DMS114 treated with DMSO at 0.1 percent for 48 hours (cell line): ENCODE measurements around the gene ATG13.
"Not testable (repeated sequence)": the region's sequence is repeated elsewhere in the genome, so short reads cannot be mapped to it uniquely, and the experiment has no call there.

Source experiments
- DNase-seq: peaks from one replicate; lab custom pipeline; 2025; ENCODE audit not compliant: unreplicated experiment; lab: John Stamatoyannopoulos, UW

ATG13 gene

DNA sequence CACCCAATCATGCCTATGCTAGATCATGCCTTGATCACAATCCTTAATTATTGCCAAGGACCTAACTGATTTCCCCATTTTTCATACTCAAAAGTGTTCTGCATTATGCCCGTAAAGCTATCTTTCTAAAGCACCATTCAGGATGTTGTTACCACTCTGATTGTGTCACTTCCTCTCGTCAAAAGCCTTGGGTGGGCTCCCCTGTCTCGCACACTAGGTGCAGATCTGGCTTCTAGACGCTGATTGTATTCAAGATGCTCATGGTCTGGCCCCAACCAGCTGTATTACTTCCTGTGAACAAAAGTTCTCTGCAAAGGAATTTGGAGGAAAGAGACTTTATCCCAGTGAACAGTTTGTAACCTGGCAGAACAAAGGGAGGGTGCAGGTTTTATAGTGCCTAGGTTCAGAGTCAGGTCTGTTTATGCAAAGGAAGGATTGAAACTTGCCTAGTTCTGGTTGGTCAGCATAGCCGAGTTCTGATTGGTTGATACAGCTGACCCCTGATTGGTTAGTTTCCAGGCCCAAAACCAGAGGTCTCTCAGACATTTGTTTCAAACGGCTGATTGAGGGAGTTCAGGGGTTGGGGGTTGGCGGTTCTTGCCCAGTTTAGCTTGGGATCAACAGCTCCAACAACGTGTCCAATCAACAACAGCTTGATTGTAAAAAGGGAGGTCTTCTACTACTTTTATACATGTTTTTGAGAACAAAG is 25.4 kb downstream of the ATG13 start:
- no peak for DNase-seq

DNA sequence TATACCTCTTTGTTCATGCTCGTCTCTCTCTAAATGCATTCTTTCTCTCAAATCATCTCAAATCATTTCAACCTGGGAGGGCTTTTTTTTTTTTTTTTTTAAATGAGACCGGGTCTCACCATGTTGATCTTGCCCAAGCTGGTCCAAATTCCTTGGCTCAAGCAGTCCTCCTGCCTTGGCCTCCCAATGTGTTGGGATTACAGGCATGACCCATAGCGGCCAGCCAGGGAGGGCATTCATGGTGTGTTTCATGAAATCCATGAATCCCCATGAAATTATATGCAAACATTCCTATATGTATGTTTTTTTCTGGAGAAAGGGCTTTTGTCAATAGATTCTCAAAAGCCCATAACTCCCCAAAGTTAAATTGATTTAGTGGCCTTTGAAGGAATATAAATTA is 26.2 kb downstream of the ATG13 start:
- DNase-seq = no peak

DNA sequence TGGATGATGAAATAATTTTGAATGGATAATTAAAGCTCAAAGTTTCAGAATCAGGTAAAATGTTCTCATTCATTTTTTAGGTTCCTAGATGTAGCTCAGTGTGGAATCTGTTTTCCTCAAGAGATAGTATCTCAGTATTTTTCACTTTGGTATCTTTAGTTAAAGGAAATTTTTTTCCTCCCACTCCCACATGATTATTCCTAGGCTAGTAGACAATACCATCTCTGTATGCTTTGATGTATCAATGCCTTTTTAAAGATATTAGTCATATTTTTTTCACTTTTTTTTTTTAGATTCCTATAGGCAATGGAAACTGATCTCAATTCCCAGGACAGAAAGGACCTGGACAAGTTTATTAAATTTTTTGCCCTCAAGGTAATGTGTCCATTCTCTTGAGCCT is 26.6 kb downstream of the ATG13 start:
- DNase-seq = no peak

DNA sequence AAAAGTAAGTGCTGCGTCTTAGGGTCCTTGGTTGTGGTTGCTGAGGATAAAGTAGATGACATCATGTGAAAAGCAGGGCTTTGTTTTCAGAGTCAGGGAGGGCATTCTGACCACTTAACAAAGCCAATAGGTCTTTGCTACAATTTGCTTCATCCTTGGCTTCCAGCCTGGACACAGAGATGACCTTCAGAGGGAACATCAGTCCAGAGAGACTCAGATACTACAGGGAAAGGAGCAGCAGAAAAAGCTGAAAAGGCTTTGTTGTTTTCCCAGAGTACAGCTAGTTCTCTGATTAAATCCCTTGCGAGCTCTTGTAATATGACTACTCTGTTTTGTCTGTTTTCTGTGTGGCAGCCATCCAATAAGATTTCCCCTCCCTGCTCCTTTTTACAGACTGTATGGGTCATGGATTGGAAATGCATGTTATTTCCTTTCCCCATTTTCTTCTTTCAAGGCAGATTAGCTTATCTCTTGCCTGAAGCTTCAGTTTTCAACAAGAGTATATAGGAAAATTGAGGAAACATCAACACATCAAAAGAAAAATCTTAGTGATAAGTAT is 31.9 kb downstream of the ATG13 start:
- DNase-seq = no peak

DNA sequence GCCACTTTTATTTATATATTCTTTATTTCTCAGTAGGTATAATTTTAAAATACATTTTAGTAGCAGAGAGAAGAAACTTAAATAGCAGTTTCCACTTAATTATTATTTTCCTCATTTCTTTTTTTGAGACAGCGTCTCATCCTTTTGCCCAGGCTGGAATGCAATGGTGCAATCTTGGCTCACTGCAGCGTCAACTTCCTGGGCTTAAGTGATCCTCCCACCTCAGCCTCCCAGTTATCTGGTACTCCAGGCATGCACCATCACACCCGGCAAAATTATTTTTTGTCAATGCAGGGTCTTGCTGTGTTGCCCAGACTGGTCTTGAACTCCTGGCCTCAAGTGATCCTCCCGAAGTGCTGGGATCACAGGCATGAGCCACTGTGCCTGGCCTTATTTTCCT is 38.3 kb downstream of the ATG13 start:
- no peak for DNase-seq

DNA sequence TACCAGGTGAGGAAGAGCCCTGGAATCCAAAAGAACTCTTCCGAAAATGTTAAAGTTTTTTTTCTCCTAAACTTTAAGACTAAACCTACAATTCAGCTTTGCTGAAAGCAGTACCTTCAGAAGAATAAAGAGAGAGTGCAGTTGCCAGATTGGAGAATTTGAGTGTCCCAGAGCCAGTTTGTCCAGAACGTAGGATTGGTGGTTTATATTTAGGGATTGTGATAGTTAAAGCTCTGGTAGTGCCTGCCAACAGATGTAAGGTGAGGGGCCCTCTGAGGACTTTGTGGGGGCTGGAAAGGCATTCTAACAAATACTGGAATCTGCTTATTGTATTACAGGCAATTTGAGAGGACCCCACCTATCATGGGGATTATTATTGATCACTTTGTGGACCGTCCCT is 39.8 kb downstream of the ATG13 start:
- DNase-seq = no peak

DNA sequence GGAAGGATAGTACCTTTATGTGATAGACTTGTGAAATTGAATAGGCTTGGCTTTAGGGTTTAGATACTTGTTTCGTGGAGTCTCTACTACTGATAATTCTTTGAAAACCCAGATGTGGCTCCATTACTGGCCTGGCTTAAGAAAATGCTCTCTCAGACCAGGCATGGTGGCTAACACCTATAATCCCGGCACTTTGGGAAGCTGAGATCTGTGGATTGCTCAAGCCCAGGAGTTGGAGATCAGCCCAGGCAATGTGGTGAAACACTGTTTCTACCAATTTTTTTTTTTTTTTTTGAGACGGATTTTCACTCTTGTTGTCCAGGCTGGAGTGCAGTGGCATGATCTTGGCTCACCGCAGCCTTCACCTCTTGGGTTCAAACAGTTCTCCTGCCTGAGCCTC is 40.9 kb downstream of the ATG13 start:
- no peak for DNase-seq

DNA sequence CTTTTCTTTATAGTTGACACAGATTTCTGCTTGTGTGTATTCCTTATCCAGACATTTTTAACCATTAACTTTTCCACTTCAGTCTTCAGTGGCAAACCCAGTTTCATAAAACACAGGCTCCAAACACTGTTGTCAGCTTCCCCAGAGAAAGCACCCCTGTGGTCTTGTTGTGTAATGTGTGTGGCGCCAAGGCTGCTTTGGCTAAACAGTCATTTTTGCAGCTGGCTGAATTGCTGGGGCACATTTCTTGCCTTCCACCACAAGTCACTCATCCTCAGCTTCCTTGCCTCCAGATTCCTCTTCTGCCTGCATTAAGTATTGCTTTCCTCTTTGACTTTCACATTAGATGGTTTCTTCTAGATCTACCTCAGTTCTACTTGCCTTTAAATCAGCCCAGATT is 42.6 kb downstream of the ATG13 start:
- no peak for DNase-seq

DNA sequence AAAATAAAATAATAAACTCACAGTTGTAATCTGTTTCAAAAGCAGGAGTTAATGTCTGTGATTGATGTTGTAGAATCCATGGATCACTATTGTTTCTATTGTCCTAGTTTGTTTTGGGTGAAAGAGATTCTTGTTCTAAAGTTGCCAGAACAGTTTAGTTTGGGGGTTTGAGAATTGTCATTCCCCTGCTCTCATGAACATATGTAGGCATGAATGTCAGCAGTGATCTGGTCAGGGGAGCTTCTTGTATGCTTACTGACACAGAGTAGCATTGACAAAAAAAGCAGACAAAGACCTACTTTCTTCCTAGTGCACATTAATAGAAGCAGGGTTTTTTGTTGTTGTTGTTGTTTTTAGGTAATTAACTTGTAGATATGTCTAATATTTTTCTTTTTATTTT is 44.5 kb downstream of the ATG13 start:
- DNase-seq = no peak

DNA sequence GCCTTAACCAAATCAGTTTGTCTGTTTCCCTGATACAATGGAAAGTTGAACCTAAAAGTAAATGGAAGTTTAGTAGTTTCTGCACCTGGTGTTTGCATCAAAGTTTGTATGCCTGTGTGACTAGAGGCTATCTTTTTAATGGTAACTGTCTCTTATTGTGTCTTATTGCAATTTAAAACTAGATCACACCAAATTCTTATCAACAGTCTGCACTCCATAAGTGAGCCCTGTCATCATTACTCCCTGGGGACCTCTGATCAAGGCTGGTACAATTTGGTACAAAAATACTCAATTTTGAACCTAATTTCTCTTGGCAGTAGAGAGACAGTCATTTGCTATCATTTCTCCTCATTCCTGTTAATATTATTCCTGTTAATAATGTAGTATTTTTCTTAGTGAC is 45.0 kb downstream of the ATG13 start:
- no peak for DNase-seq

DNA sequence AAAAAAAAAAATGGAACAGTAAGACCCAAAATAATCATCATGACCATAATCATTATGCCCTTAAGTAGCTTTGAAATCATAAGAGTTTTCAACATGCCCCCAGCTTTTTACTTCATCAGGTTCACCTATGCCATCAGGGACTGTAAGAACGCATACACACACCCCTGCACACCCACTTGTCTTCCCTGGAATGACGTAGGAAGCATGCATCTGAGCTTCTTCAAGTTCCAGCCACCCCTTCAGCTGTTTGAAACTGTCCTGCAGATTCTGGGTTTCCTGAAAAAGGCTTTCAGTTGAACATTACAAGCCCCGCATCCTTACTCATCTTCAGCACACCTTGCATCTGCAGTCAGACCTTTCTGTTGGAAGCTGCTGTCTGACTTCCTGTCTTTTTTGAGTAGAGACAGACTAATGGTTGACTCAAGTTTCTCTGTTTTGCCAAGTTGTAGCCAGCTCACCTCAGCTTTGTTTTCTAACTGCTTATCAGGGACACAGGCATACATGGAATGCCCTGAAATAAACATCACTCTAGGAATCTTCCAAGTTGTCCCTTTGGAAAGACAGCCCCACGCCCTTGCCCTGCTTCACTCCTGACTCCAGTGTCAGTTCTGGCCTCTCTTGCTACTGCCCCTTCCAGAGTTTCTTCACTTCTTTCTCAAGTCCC is 46.1 kb downstream of the ATG13 start:
- no peak for DNase-seq

DNA sequence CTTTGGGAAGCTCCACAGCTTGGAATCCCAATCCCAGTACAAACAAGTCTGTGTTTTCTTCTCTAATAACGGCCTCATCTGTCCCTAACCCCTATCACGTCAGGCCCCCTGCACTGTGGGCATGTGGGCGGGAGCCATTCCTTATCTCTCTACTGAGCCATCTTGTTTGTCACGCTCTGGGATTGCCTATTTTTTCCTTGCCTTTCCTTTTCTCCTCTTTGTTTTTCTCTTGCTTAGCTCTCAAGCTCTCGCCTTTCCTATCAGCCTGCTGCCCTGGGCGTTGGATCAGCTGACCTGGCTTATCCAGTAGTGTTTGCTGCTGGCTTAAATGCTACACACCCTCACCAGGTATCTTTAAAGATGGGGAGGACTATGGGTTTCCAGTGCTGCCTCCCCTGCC is 47.3 kb downstream of the ATG13 start:
- DNase-seq = no peak

DNA sequence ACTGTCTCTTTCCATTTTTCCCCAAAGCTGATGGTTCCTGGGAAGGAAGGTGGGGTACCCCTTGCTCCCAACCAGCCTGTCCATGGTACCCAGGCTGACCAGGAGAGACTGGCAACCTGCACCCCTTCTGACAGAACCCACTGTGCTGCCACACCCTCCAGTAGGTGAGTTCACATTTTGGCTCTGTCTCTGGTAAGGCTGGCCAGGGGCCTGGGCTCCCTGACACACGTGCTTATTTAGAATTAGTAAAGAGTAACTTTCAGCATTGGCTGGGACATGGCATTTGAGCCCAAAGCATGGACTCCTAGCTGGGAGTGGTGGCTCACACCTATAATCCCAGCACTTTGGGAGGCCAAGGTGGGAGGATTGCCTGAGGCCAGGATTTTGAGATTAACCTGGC is 48.0 kb downstream of the ATG13 start:
- no peak for DNase-seq

DNA sequence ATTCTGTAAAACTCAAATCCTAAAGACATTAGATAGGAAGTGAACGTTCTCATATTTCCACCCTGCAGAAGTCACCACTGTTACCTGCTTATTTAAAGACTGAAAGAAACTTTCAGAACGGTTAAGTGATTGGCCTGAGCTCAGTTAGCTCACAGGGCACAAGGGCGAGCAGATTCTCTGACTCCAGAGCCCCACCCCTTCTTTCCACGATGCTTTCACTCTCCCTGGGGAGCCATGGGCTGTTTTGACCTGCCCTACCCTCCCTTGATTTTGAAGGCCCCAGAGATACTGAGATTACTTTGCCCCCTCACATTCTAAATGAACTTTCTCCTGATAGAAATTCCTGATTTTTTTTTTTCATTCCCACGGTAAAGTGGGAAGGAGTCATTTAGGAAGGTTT is 49.2 kb downstream of the ATG13 start:
- DNase-seq = no peak

DNA sequence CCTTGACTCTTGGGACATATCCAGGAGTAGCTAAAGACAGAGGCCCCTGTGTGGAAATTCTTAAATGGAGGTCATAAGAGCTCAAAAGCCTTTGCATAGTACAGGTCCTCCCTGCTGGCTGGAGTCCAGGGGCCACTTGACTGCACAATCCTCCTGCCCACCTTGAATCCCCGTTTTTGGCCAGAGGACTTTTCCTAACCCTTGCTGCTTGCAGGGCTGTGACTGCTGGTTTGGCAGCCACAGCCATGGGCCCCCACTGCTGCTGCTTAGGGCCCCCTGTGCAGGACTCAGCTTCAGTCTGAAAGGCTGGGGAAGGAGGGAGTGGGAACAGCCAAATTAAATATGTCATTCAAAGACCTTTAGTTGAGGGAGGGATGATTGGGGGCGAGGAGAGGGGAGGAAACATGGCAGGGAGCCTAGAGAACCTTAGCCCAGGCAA is 49.7 kb downstream of the ATG13 start:
- DNase-seq = no peak

DNA sequence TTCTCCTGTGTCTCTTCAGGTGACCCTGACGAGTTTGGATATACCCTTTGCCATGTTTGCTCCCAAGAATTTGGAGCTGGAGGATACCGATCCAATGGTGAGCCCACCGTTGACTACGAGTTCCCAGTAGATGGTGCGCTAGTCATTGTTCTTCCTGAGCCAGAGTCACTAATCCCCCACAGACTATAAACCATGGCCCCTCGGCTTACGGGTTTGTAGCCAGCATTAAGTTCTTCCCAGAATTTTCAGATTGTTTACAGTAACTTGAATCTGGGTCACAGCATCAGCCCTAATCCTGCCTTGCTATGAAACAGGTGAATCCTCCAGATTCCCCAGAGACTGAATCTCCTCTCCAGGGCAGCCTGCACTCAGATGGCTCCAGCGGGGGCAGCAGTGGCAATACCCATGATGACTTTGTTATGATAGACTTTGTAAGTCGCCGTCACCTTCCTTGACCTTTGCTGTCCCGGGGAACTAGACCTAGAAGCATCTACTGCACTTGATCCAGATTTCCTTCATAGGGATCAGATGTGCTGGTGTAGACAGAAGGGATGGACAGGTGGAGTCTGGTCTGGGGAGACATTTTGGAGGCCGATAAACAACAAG is 51.2 kb downstream of the ATG13 start:
- no peak for DNase-seq

DNA sequence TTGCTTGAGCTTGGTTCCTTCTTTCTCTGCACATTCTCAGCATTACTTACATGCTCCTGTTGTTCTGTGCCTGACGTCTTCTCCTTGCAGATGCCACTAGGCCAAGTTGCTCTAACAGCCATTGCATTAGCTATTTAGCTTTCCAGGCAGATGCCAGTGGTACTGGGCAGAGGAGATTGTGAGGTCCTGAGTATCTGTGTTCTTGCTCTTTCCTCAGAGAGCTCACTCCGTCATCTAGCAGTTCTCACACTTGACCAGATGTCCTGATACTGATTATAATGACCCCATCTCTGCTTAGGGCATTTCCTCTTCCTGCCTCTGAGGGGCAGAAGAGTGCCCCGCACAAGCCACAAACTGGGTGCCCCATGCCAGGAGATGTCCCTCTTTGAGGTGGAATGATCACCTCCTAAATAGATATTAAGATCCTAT is 52.4 kb downstream of the ATG13 start:
- DNase-seq = no peak

DNA sequence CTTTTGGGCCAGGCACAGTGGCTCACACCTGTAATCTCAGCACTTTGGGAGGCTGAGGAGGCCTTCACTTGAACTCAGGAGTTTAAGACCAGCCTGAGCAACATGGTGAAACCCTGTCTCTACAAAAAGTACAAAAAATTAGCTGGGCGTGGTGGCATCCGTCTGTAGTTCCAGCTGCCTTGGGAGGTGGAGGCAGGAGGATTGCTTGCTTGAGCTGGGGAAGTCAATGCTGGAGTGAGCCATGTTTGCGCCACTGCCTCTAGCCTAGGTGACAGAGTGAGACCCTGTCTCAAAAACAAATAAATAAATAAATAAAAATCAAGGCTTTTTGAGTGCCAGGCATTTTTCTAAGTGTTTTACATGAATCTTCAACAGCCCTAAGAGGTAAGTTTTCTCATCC is 53.2 kb downstream of the ATG13 start:
- not testable (repeated sequence) for DNase-seq

DNA sequence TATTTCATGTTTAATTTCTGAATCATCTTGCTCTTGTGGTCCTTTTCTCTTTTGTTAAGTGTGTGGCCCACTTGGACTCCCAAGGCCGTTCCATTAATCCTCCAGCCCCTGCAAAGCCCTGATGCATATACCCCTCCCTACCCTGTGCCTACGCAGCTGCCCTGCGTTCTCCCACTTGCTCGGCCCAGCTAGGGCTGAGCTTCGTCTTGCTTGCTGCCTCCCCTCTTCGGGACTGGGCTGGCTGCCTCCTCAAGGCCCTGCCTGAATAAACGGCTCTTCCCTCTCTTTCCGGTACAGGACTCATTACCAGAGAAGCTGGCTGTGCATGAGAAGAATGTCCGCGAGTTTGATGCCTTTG is 54.6 kb downstream of the ATG13 start:
- no peak for DNase-seq

DNA sequence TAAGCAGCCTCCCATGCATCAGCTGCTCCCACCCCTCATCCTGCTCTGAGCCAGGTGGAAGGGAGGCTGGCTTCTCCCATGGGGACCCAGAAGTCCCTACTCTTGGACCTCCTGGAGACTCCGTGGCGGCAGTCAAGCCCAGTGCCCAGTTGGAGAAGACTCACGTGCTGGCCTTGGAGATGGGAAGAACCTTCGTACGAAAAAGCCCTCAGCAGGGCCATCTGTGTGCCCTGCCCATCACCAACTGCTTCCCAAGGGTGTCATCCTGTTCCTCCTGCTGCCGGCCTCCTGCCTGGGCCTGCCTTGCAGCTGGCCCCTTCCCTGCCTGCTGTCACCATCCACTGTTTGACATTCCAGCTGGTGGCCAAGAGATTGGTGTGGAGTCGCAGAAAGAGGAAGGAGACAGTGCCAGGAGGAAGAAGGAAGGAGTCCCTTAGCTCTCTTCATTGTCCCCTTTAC is 55.1 kb downstream of the ATG13 start:
- no peak for DNase-seq

DNA sequence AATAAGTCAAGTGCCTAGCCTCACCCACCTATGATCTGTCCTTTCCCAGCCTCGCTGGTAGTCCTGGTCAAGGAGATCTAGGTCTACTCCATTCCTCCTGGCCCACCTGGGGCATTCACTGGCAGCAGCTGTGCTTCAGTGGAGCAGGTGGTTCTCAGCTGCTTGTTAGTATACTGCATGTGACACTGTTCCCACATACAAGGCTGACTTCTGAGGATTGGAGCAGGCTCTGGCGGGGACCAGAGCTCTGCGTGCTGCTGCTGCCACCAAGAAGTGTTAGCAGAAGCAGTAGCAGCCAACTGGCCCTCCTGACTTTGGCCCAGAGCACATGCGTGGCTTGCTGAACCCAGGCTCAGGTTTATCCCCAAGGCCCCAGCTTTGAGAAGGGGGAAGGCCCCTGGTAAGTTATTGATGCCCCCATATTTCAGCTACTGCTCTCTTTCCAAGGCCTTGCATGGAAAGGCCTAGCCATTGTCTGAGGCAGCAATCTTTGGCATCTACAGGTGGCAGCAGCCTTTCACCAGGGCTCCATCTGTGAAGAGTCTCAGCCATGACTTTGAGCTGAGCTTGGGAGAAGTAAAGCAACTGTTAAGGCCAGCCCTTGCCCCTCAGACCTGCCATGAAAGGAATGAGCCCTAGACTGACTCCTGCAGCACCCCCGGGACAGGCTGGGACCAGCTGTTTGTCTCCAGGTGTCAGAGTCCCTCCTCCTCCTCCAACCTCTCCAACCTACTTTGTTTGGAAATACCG is 56.5 kb downstream of the ATG13 start:
- DNase-seq = no peak
